HuH-7.5 (cell line): ENCODE measurements around the gene LRMDA.

Experiments used
- DNase-seq: peaks from one replicate; pipeline ENCODE4 v3.0.0; 2011; ENCODE audit warnings: low spot score

Gene LRMDA

DNA sequence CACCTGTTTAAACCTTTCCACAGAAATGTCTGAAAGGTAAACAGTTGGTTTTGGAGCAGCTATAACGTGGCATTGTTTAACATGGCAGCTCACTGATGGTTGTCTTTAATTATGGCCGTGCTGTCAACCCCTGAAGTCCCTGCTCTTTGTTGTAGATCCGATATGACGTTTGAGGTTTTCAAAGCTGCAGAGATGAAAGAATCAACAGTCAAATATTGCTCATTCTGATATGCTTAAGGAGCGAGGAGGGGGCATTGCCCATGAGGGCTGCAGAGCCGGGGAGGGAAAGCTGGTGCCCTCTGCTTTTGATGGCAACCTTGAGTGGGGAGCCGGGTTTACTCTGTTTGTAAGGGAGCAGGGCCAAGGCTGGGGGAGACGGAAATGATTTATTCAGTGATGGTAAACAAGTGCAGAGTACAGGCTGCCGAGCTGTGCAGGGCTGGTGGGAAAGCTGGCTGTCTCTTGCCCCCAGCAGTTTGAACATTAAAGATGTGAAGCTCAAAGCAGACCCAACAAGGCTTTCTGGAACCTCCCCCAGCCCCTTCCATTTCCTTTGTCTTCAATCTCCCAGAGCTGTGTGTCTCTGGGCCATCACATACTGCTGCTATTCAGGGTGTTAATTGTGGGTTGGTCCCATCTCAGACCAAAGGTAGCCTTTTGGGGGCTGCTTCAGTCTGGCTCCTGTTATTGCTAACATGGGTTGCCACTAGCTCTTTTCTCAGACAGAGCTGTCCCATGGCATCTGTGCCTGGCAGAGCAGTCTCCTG is 345.5 kb downstream of the LRMDA start:
- no peak for DNase-seq

DNA sequence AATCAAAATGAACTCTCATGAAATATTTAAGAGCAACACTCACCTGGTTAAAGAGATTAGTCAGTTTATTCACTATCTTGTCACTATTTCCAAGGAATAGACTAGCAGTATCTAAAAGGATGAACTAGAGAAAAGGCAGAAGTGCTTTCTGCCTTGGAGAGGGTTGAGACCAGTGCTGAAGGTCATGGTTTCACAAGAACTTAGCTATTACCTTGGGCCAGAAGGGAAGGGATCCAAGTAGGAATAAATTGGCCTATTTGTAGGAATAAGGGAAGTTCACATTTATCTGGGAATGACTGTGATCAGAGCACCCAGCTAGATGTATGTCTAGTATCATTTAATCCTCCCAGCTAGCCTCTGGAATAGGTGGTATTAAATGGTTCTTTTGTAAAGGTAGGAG is 347.2 kb downstream of the LRMDA start:
- DNase-seq: no peak

DNA sequence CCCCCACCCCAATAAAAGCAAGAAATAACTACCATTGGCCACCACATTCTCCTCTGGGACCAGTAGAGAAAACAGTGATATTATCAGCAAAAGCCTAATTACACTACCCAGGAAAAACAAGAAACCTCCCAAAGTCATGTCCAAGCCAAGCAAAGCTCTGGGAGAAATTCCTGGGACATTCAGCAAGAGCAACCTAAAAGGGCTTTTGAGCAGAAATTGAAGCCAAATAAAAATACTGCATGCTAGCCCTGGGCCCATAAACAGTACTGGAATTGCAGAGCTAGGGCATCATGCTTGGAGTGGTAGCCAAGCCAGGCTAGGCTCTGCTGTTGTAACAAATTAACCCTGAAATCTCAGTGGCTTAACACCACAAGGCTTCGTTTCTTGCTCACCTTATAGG is 347.9 kb downstream of the LRMDA start:
- no peak for DNase-seq

DNA sequence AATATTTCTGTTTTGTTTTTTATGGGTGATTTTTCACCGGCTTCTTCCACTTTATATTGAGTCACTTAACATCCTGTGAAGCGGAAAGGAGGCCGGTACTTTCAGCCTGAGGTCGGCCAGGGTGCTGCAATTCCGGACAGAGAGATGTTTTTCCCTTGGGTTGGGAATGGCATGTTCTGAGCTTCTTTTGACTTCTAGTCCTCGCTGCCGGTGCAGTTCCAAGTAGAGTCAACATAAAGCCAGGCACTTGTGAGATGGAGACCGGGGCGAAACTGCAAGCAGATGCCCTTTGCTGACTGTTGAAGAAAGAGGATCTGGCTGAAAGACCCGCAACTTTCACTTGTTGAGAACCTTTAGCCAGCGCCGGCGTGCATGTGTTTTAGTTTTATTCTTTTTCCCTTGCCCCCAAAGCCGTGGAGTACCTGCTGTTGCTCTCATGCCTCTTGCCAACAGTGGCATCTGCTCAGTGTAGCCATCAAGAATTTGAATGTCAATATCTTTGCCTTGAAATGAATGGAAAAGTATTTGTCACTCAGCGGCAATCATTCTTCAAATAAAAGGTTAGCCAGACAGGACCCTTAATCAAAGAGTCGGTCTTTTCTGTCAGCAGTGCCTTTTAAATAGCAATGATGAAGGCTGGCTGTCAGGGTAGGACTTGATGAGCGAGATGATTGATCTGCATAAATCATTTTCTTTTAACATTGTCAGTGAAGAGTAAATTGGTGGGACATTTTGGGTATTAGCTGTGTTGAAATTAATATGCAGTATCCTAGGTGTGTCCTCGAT is 351.2 kb downstream of the LRMDA start:
- DNase-seq: no peak

DNA sequence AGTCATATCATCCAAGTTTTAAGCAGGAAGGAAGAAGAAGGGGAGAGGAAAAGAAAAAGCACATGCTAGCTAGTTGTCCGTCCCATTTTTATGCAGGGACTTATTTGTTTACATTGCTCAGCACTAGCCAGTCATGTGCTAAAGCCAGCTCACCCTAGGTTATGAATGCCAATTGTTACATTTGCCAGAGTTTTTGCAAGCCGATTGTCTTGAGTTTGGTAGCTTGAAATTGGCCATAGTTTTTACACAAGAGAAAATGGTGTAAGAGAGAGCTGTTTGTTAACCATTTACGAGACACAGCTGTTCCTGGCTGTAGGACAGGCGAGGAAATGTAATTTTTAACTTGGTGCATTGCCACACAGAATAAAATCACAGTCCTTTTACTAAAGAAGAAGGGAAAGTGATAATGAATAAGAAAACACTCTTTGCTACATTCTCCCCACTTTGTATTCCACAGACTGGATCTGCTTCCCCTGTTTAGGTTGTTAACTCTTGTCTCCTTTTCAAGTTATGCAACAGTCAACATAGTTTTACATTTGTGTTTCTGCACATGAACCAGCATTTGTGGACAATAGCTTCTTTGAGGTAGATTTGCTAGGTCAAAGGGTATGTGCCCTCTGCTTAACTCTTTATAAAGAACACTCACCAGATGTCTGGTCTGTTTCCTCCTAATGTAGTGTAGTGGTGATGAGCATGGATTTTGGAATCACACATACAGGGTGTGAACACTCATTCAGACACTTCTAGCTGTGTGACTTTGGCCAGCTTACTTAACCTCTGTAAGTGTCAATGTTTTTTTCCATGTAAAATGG is 357.2 kb downstream of the LRMDA start:
- DNase-seq: no peak

DNA sequence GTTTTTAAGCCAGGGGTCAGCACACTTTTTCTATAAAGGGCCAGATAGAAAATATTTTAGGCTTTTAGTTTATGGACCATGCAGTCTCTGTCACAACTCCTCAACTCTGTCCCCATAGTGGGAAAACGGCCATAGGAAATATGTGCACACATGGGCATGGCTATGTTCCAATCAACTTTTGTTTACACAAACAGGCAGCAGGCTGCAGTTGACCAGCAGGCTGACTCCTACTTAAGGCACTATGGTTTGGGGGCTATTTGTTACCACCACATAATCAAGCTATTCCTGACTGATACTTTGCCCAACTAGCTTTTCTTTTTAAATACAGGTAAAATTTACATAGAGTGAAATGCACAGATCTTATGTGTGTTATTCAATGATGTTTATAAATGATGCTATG is 362.4 kb downstream of the LRMDA start:
- DNase-seq: no peak

DNA sequence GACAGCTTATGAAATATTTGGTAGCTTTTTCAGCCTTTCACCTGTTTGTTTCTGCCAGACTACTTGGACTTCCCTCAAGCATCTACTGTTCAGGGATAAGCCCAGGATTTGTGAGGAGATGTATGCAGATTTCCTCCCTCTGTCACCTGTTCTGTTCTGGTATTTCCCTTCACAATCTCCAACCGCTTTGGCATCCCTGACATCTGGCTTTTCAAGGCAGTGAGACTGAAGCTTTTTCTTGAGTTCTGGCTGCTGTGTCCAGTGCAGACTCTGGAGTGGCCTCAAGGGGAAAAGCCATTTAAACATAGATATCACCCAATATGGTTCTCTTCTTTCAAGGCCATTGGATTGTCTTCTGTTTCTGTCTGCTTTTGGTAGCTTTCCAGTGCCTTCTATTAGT is 369.7 kb downstream of the LRMDA start:
- no peak for DNase-seq

DNA sequence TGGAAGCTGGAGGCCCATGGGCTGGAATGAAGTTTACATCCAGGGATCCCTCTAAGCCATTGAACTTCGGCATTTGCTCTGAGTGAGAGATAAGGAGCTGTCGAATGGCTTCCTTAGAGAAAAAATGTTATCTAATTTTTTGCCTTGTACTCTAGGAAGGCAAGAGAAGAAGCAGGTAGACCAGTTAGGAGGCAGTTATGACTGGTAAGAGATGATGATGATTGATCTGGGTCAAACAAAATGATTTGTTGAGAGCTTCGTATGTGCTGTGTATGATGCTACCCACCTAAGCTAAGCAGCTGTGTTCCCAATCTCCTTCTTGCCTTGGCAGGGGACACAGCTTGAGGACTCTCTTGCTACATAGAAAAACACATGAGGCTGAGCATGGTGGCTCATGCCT is 370.2 kb downstream of the LRMDA start:
- no peak for DNase-seq

DNA sequence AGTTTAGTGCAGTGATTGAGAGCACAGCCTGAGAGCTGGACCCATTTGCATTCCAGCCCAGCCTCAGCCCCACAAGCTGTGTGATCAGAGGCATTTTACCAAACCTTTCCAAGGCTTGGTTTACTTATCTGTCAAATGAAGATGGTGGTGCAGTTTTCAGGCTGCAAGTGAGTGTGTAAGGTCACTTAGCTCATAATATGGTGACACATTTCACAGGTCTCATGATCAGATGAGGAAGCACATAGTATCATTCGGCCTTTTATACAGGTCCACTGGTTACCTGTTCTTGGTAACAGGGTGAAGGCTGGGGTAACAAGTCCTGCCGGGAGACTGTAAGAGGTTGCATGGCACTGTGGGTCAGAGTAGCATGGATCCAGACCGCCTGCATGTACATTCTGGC is 371.7 kb downstream of the LRMDA start:
- DNase-seq: no peak

DNA sequence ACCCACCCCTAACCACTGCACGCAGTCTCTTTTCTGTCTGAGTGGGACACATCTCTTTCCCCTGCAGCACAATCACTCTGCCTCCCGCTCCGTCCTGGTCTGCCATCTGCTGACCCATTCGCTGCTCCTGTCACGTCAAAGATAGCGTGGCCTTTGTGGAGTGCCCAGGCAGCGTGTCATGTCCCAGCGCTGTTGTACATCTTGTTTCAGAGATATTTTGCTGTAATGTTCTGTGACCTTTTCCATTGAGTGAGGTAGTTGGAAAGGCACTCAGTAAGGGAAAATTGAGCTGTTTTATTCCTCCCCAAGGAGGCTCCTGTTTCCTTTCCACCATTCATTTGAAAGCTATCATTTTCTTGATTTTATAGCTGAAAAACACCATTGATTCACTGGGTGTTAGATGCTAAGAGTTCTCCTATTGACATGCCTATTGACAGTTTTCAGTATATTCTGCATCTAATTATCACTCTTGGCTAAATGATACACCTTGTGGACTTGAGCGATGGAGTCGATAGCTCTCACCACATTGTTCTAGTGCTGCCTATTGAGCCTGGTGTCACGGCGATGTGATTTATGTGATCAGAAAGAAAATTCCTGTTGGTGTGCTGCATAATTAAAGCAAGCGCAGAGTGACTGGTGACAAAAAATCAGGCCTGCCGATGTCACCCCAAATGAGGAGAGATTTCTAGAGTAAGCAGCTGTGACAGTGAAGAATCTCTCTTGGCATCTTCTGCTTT is 372.6 kb downstream of the LRMDA start:
- no peak for DNase-seq

DNA sequence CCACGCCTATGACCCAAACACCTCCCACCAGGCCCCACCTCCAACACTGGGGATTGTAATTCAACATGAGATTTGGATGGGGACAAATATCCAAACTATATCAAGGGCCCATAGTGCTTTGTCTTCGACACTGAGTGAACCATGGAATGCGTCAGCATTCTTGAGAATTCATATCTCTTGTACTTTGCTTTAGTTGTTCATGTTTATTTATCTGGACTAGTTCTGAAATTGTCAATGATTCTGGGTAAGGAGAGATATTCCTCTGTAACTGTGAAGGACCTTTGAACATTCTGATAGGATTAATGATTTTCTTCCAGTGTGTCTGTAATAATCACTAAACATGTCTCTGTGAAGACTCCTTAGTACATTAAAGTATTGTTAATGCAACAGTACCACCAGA is 374.8 kb downstream of the LRMDA start:
- no peak for DNase-seq

DNA sequence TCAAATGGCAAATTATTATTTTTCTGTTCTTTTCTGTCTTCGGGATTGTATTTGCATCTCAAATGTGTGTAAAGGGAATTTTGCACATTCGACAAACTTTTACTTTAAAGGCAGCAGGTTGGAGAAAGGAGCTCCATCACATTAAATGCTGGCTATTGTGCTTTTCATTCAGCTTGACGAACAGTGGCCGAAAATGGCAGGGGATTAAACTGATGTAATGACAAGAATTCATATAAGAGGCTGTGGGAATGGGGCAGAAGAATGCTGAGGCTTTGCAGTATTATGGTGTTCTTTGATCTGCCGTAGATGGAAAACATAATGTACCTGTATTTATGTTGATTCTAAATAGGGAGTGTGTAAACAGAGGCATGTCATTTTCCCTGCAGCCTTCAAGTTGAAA is 376.0 kb downstream of the LRMDA start:
- no peak for DNase-seq

DNA sequence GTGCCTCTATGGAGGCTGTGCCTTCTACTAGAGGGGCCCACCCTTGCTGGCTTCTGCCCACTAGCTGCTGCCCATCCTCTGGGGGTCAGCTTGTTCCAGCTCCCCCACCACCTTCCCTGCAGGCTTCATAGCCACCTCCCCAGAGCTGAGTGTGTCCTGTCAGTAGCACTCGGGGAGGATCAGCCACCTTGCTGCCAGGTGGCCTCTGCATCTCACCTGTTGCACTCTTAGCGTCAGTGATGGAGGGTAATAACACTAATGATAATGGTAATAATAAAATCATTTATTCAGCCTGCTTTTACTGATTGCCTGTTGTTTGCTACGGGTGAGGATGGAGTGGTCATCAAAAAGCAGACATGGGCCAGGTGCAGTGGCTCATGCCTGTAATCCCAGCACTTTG is 377.6 kb downstream of the LRMDA start:
- DNase-seq: no peak

DNA sequence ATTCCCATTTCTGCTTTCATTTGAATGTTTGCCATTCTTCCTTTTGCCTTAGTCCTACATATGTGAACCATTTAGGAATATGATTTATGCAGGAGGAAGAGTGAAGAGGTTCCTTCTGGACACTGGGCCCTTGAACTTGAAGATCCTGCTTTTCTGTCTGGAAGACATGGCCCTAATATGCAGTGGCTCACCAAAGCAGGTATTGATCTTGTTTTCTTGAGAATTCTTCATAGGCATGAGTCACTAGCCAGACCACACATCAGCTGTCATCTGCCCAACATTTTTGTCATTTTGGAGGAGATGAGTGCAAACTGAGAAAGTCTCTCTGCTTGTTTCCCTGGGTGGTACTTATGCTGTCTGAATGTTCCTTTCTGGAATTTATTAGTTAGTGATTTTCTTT is 382.6 kb downstream of the LRMDA start:
- DNase-seq: no peak

DNA sequence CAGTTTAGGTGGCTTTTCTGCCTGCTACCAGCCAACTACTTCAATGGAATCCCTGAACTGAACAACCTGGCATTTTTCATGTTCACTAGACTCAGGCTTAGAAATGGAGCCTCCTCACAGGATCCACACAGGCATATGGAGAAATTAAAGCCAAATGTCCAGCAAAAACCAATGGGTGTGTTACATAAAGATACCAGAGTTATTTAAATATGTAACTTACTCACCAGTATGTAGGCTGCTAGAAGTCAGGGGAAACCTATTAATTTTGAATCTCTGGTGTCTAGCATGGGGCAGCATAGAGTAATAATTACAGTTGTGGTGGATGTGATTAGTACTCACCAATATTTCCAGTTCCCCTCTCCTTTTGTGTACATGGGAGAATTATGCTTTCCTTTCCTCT is 383.6 kb downstream of the LRMDA start:
- no peak for DNase-seq

DNA sequence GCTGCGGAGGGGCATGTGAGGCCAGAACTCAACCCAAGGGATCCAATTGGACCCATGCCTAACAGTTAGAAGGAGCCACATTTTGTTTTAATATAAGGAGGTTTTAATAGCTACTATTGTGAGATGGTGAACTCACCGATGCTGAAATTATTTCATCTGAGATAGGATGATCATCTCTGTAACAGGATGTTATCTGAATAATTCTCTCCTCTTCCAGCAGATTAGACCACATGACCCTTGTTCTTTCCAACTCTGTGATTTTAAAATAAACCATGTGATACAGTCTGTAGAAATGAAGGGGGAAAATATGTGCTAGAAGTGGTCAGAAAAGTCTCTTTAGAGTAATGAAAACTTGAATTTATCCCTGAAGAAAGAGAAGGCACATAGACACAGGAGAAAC is 385.8 kb downstream of the LRMDA start:
- DNase-seq: no peak

DNA sequence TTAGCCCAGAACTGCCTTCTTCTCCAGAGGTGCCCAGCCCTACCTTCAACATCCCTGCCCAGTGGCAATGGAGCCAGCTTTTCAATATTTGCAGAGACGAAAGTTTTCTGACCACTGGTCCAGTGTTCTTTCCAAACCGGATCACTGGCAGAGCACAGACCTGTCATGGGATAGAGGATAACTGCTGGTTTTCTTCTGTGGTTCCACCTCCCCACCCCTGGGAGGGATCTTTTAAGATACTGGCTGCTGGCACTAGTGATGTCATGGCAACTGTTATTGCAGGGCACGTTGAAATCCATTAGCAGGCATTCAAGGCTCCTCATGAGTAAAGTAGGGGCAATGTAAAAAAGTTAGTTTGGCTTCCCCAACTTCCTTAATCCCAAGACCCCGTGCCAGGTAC is 387.1 kb downstream of the LRMDA start:
- DNase-seq: no peak

DNA sequence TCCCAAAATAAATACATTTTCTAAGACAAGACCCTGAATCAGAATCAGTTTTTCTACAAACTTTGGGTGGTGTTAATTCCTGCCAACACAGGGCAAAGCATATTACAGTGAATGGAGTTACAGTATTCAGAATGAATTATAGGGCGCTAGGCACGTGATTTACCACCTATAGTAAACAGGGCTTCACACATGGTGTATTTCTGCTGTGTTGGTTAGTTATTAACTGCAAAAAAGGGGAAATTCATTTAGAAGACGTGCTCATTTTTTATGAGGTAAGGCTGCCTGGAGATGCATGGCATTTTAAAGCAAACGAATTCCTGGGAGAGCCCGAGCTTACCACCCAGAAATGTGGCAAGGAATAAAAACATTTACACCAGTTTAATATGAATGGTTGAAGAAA is 393.8 kb downstream of the LRMDA start:
- DNase-seq: no peak

DNA sequence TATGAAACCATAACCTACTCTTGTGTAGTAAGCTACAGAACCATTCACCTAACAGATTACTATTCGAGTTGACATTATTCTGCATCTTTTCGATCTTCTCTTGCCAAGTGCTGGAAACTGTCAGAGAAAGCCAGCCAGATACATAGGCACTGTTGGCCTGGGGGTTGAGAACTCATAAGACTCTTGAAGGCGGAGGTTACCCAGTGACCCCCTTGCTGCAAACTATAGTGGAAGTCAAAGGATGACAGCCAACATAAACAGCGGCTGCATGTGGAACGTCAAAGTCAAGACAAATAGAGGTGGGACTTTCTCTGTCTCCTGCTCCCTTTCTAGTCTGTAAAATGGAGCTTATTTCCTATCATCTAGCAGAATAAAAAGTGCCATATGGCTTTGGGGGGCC is 394.2 kb downstream of the LRMDA start:
- DNase-seq: no peak

DNA sequence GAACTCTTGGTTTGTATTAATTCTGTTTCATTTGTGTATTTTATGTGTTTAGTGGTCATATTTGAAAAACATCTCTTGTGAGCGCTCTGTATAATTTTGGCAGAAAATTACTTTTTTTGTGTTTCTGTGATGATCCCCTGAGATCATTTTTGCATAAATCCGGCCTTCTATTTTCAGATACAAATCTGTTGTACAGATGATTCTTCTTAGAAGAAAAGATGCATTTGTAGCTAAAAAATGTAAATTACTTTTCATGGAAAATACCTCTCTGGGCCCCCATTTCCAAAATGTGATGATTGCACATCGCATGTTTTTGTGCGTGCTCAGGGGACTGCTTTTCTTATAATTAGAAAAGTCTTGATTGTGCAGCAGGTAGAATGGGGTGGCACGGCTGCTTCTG is 395.4 kb downstream of the LRMDA start:
- DNase-seq: no peak

DNA sequence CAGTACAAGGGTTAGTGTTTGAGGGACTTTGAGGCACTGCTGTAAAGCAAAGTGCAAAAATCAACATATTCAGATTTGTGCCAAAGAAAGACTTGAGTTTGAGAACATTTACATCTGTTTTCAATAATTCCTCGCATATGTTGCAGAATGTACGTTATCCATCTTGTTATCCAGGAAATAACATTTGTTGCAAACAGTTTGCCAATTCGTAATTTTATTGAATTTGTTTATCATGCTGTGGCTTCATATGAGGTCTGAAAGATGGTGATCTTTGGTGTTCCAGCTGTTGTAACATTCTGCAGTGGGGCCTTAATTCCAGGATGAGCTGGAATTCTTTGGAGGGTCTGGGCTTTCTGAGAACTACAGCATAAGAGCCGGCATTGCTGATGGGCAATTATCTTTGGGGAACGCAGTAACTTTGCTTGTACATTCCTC is 396.2 kb downstream of the LRMDA start:
- no peak for DNase-seq

DNA sequence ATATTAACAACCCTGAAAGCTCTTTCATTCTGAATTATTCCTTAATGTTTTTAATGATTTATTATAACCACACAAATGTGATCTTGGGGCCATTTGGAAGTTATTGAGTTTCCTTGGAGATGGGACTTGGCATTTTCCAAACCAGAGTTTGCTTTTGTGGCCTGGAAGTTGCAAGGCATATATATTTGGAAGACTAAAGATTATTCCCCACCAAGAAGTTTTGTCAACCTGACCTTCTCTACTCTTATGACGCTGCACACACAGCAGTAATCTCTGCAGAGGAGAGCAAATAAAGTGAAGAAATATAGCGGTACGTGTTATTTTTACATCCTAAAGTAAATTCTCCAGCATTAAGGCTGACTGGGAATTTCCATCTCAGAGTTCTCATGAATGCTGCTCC is 397.0 kb downstream of the LRMDA start:
- no peak for DNase-seq
